Measurements from ENCODE around the gene NSMF.

The NSMF gene

GRCh38 chr9:137441289-137441934 lies 17.7 kb downstream of the NSMF start, which contains the start of gene ENTPD8:
Gene ENTPD8 (minus strand): TSS chr9:137441357. CDS start chr9:137438285, 3,072 bp downstream.
- TF ChIP-seq GATA2 (IDR thresholded peaks at IDR 0.05; ENCODE audit: low read depth, low read length) (no peak), GATA3 (IDR thresholded peaks at IDR 0.05; ENCODE audit: low read depth, low read length) (no peak)

GRCh38 chr9:137439158-137439714 lies 19.9 kb downstream of the NSMF start:
- TF ChIP-seq GATA2 (IDR thresholded peaks at IDR 0.05; ENCODE audit: low read depth, low read length) (no peak), GATA3 (IDR thresholded peaks at IDR 0.05; ENCODE audit: low read depth, low read length) (no peak)

DNA sequence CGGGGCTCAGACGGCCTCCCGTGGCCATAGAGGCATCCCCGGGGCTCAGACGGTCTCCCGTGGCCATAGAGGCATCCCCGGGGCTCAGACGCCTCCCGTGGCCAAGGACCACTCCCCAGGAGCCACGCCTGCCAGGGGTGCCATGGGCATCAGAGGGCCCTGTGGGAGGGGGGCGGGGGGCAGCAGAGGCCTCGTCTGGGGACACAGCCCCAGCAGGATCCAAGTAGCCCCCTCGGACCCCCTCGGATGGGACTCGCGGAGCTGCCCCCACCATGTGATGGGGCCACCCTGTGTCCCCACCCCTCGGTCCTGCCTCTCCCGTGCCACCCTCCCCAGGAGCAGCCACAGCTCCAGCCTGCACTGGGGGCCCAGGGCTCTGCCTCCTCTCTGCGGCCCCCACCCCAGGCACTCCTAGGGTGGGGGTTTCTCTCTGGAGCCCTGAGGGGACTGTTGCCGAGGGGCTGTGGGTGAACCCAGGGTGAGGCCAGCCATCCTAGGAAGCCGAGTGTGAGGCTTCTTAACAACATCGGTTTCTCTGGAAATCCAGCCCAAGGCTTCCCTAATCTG lies 20.5 kb downstream of the NSMF start:
- TF ChIP-seq GATA3 (IDR thresholded peaks at IDR 0.05; ENCODE audit: low read depth, low read length) (no peak), GATA2 (IDR thresholded peaks at IDR 0.05; ENCODE audit: low read depth, low read length) (no peak)

DNA sequence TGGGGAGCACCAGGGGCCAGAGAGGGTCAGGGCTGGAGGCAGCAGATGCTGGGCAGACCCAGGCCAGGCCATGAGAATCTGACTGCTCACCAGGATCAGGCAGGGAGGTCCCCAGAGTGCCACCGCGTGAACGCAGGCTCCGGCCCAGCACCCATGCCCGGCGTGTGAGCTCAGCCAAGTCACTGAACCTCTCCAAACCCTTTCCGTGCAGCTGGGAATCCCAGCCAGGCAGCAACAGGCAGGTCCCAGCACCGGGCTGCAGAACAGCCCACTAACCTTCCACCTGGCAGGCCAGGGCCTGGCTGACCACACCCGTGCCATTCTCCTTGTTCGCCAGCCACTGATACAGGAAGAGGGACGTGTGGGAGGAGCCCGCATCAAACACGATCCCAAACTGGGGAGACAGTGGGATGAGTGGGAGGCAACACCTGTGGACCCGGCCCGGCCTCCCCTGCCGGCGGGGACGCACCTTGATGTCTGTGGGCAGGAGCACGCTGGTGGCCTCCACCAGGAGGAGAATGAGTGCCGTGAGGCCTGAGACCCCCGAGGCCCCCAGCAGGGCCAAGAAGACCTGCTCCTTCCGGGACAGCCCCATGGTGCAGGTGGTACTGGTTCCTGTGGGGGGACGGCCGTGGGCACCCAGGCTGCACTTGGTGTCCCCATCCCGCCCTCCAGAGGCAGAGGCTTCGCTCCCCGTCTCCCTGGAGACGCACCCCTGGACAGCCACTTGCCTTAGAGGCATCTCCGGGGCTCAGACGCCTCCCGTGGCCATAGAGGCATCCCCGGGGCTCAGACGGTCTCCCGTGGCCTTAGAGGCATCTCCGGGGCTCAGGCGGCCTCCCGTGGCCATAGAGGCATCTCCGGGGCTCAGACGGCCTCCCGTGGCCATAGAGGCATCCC lies 21.2 kb downstream of the NSMF start:
- TF ChIP-seq GATA2 (IDR thresholded peaks at IDR 0.05; ENCODE audit: low read depth, low read length): no peak
- TF ChIP-seq GATA3 (IDR thresholded peaks at IDR 0.05; ENCODE audit: low read depth, low read length): no peak

GRCh38 chr9:137436761-137437600 lies 22.2 kb downstream of the NSMF start:
- TF ChIP-seq GATA3 (IDR thresholded peaks at IDR 0.05; ENCODE audit: low read depth, low read length): no peak
- no peak for TF ChIP-seq GATA2 (IDR thresholded peaks at IDR 0.05; ENCODE audit: low read depth, low read length)

DNA sequence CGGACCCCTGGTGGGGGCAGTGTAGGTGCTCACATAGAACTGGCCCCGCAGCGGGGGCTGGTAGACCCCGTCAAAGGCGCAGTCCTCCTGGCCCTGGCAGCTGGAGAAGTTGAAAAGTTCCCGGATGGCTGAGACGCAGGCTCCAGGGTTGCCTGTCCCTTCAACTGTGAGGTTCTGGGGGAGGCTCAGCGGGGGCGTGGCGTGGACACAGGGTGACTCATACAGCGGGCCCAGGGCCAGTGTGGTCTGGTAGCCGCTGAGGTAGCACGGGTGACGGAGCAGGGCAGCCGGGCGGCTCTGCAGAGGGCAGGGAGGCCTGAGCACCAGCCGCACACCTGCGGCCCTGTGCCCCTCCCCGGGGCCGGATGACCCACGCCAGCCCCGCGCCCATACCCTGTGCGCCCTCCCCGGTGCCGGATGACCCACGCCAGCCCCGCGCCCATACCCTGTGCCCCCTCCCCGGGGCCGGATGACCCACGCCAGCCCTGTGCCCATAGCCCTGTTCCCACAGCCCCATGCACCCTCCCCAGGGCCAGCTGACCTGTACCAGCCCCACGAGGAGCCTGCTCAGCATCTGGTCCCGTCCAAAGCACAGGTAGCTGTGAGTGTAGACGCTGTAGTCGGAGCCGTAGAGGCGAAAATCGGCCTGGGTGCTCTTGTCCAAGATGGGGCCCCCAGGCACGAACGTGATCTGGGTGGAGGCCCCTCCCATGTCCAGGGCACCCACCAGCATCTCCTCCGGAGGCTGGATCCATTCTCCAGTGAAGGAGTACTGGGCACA lies 23.0 kb downstream of the NSMF start:
- no peak for TF ChIP-seq GATA2 (IDR thresholded peaks at IDR 0.05; ENCODE audit: low read depth, low read length)
- TF ChIP-seq GATA3 (IDR thresholded peaks at IDR 0.05; ENCODE audit: low read depth, low read length): no peak

DNA sequence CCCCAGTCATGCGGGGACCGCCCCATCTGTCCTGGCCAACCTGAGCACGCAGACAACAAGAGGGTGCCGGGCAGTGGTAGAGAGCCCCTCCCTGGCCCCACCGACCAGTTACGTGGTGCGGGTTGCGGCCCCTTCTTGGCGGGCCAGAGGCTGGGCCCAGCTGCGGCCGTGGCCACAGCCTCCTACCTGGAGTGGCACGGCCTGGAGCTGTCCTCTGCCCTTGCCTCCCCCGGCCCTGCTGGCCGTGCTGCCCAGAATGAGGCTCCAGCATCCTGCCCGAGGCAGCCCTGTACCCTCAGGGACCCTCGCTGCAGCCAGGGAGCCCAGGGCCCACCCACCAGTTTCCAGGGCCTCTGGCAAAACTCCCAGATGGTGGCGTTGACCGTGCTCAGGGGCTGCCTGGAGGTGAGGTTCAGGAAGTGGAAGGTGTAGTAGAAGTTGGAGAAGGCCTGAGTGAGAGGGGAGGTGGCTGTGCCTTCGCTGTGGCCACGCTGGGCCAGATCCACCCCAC lies 23.7 kb downstream of the NSMF start:
- TF ChIP-seq GATA2 (IDR thresholded peaks at IDR 0.05; ENCODE audit: low read depth, low read length): no peak
- TF ChIP-seq GATA3 (IDR thresholded peaks at IDR 0.05; ENCODE audit: low read depth, low read length): no peak

- TF ChIP-seq GATA3 (IDR thresholded peaks at IDR 0.05; ENCODE audit: low read depth, low read length): no peak
- TF ChIP-seq GATA2 (IDR thresholded peaks at IDR 0.05; ENCODE audit: low read depth, low read length): no peak
These were observed 24.4 kb downstream of the NSMF start for GRCh38 chr9:137434498-137435380.

DNA sequence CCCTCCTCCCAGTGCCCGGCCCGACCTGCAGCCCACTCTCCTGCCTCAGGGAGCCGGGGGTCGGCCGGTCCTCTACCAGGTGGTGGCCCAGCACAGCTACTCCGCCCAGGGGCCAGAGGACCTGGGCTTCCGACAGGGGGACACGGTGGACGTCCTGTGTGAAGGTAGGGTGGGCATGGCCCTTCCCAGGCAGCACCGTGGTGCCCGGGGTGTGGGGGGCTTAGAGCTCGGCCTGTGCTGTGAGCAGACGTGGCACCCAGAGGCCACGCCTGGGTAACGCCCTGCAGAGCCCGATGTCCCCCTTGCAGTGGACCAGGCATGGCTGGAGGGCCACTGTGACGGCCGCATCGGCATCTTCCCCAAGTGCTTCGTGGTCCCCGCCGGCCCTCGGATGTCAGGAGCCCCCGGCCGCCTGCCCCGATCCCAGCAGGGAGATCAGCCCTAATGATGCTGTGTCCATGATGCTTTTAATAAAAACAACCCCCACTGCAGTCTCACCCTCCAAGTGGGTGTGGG lies 25.2 kb downstream of the NSMF start:
- TF ChIP-seq GATA3 (IDR thresholded peaks at IDR 0.05; ENCODE audit: low read depth, low read length) (no peak), GATA2 (IDR thresholded peaks at IDR 0.05; ENCODE audit: low read depth, low read length) (no peak)

- no peak for TF ChIP-seq GATA3 (IDR thresholded peaks at IDR 0.05; ENCODE audit: low read depth, low read length)
- TF ChIP-seq GATA2 (IDR thresholded peaks at IDR 0.05; ENCODE audit: low read depth, low read length): no peak
These were observed 25.7 kb downstream of the NSMF start for GRCh38 chr9:137433349-137433915.

- no peak for TF ChIP-seq GATA2 (IDR thresholded peaks at IDR 0.05; ENCODE audit: low read depth, low read length)
- no peak for TF ChIP-seq GATA3 (IDR thresholded peaks at IDR 0.05; ENCODE audit: low read depth, low read length)
These were observed 26.3 kb downstream of the NSMF start for GRCh38 chr9:137432687-137433348.
